SW 1271 (cell line): ENCODE data around the gene TNN.
"Not testable (repeated sequence)": the region's sequence is repeated elsewhere in the genome, so short reads cannot be mapped to it uniquely, and the experiment has no call there.

ENCODE experiments used
- DNase-seq, 2 experiments: peaks; one replicate each; lab custom pipeline; 2025; lab: John Stamatoyannopoulos, UW

Gene TNN

DNA sequence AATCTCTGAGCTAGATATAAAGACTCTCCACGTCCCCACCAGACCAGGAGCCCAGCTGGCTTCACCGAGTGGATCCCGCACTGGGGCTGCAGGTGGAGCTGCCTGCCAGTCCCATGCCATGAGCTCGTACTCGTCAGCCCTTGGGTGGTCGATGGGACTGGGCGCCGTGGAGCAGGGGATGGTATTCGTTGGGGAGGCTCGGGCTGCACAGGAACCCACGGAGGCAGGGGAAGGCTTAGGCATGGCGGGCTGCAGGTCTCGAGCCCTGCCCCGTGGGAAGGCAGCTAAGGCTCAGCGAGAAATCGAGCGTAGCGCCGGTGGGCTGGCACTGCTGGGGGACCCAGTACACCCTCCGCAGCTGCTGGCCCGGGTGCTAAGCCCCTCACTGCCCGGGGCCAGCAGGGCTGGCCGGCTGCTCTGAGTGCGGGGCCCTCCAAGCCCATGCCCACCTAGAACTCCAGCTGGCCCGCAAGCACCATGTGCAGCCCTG is 40.7 kb downstream of the TNN start:
- not testable (repeated sequence) for DNase-seq

- DNase-seq, result no peak
Observed at GRCh38 chr1:175114996-175115395, 47.4 kb downstream of the TNN start.

- no peak for DNase-seq
Observed at GRCh38 chr1:175116210-175116798, 48.7 kb downstream of the TNN start.

GRCh38 chr1:175116903-175117302 is 49.3 kb downstream of the TNN start:
- no peak for DNase-seq

GRCh38 chr1:175118375-175119367 is 51.0 kb downstream of the TNN start:
- no peak for DNase-seq

DNA sequence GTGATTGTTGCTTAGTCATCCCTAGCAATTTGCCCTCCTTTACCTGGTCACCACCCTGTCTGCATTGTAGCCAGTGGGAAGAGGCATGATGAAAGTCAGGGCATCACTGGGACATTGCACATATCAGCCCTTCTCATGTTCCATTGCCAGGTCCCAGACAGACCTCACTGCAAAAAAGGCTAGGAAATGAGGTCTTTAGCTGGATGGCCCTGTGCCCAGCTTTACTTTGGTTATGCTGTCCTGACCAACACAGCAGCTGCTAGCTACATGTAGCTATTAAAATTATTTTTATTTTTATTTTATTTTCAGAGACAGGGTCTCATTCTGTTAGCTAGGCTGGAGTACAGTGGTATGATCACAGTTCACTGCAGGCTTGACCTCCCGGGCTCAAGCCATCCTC is 52.9 kb downstream of the TNN start:
- no peak for DNase-seq

GRCh38 chr1:175124861-175125260 is 57.2 kb downstream of the TNN start:
- no peak for DNase-seq

DNA sequence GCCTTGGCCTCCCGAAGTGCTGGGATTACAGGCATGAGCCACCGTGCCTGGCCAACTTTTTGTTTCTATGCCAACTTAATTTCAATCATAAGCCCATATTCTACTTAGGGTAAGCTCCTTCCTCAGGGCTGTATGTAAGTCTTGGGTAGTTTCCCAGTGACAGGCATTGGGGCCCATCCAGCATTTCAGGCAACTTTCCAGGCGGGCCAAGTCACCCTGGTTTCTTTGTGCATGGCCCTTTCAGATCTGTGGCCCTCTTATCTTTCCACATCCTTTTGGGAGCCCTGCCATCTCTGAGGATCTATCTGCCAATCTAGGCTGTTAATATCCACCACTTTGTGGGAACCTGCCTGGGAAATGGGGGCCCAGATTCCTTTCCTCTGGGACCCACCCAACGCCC is 58.7 kb downstream of the TNN start:
- DNase-seq, result no peak

GRCh38 chr1:175127565-175127964 is 59.9 kb downstream of the TNN start:
- DNase-seq, result no peak

- DNase-seq, result no peak
Observed at GRCh38 chr1:175128523-175128922, 60.9 kb downstream of the TNN start.

DNA sequence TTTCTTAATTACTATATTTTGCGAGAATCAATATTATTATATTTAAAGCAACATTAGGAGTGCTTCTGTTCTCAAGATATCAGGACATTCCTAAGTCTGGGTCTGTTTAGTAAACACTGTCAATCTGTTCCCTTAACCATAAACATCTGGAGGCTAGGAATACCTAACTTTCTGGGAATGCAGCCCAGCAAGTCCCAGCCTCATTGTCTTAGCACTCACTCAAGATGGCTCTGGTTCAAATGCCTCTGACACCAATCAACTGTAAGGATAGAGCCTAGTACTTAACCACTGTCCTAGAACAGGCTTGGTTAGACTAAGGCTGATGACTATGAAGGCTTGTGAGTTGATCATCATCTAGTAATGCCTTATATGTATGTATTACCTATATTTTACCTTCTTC is 61.5 kb downstream of the TNN start:
- DNase-seq, result no peak

DNA sequence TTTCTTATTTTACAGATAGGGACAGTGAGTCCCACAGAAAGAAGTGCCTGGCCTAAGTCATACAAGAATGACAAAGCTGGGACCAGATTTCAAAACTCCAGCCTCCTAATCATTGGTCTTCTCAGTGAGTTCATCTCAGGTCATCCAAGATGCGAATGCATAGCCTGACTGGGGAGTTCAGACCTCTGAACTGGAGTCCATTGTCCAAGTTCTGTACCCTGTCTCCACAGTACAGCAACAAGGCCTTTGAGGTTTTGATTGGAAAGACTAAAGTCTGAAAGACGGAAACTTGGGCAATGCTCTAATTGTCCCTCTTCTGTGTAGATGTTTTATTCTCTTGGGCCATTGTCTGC is 62.0 kb downstream of the TNN start:
- DNase-seq, result no peak

DNA sequence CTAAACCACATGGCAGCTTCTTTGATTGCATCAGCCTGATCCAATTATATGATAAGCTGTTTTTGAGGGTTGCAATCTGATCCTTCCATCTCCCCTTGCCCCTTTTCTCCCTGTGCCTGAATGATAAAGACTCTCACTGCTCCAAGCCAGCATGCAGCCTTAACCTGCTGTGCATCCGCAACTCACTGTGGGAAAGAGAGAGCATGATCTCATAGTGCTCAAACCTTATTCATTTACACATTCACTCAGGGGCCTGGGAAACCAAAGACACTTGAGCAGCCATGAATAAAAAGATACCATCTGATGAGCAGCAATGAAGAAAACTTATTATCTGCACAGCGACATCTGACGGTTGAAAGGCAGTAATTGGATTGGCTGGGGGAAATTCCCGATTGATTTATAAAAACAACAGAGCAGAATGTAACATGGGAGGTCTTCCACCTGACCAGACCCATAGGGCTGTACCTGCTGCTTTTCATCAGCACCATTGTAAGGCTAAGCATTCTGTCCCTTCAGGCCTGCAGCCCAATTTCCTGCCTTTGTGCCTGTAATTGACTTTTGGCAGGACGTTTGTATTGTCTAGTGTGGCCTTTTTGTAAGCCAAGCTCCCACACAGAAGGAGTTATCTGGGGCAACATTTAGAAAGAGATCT is 62.5 kb downstream of the TNN start:
- no peak for DNase-seq

DNA sequence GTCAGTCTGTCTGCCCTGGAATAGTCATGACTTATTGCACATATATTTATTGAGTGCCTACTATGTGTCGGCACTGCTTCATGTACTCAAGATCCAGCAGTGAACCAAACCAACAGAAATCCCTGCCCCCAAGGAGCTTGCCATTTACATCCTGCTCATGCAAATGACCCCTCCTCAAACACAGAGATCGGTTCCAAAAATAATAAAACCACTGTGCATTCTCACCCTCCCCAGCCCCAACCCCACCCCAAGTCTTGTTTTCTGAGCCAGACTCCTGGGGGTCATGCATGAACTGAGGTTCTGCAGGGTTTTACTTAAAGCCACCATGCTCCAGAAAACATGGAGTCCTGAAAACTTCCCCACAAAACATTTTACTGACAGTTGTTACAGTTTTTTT is 63.0 kb downstream of the TNN start:
- DNase-seq, result no peak

DNA sequence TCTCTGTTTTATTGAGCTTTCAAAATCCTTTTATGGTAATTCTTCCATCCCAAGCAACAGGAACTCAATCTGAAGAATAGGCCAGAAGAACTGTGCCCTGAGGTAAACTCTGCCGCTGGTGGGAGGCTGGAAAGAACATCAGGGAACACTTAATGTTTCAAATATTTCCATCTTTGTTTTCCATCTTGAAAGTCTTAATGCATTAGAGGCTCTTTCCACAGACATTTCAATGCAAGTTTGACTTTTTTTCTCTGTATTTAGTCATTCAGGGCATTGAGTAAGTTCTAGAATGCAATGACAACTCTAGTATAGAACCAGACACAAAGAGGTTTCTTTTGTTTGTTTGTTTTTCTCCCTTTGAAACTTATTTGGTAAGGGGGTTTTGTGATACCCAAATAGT is 63.5 kb downstream of the TNN start:
- no peak for DNase-seq

DNA sequence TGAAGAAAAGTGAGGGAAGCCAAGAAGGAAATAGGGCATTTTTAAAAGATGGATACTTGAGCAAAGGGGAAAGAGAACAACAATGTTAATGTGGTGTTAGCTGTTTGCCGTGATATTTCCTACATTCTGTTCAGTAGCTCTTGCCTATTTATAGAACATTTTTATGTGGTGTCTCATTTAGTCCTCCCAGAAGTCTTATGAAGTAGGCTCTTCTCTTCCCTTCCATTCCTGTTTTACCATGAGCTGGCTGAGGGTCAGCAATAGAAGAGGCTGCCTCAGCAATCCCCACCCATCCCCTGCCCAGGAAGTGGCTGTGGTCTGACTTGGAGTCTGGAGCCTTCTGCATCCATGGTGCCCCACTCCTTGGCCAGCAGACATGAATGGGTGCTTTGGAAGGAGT is 64.8 kb downstream of the TNN start:
- DNase-seq, result no peak

GRCh38 chr1:175133673-175134435 is 66.2 kb downstream of the TNN start:
- no peak for DNase-seq

GRCh38 chr1:175134500-175134899 is 66.9 kb downstream of the TNN start:
- DNase-seq, result no peak

- DNase-seq, result no peak
Observed at GRCh38 chr1:175136246-175136645, 68.6 kb downstream of the TNN start.

DNA sequence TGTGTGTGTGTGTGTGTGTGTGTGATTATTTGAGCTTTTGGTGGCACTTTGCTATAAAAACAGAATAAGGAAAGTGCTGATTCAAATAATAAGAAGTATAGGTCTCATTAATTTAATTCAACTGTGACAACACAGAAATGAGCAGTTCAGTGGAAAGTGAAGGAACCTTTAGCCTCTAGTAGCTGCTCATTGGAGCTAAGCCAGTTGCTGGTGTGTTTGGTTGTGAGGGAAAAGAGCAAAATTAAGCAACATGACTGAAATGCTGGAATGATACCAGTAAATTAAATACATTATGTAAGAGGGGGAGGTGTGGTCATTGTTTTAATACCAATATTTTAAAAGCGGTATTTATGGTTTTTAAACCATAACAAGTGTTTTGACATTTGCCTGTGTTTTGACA is 69.7 kb downstream of the TNN start:
- DNase-seq, result no peak

DNA sequence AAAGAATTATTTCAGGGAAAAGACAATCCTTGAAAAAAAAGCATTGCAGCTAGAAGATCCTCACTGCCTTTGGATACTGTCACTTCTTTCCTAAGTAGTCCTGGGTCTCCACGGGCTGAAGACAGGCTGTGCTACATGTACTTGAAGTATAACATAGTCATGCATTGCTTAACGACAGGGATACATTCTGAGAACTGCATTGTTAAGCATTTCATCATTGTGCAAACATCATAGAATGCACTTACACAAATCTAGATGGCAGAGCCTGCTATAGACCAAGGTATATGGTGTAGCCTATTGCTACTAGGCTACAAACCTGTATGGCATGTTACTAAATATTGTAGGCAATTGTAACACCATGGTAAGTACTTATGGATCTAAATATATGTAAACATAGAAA is 70.9 kb downstream of the TNN start:
- DNase-seq, result no peak

GRCh38 chr1:175145899-175146528 is 78.4 kb downstream of the TNN start:
- no peak for DNase-seq
